NCI-H510A treated with DMSO at 0.1 percent for 48 hours (cell line): Measurements from ENCODE around the gene APOLD1.
"Not testable (repeated sequence)": the region's sequence is repeated elsewhere in the genome, so short reads cannot be mapped to it uniquely, and the experiment has no call there.

Source experiments
- DNase-seq: peaks from one replicate; lab custom pipeline; 2025; lab: John Stamatoyannopoulos, UW

Gene APOLD1

GRCh38 chr12:12786706-12787601, 1.5 kb downstream of the APOLD1 start:
- DNase-seq = peak; percentile 45

GRCh38 chr12:12788131-12788530, 2.7 kb downstream of the APOLD1 start:
- DNase-seq = no peak

DNA sequence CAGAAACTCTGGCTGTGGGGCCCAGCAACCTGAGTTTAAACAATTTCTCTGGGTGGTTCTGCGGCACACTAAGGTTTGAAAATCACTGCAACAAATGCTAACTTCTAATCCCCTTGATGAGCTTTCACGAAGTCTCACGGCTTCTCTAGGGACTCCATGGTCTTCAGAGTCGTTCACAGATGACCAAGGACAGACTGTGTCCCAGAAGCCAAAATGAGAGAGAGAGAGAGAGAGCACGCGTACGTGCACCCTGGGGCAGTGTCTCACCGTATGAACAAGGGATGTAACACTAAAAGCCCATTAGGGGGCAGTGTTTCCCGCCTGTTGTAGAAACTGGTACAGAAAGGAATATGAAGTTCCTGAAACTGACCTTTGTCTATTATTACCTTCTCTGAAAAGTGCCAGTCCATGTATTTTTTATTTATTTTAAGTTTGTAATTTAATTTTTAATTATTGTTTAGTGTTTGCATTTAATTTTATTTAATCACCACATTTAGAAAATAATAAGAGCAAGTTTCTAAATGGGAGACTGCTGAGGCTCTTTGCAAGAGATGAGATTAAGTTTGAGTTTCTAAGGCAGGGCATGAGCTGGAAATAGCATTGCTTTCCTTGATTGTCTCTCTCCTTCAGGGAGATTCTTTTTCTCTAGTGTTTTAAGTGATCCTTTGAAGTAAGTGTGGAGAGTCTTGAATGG, 3.4 kb downstream of the APOLD1 start:
- DNase-seq = peak; percentile 75

GRCh38 chr12:12790956-12791355, 5.5 kb downstream of the APOLD1 start:
- DNase-seq = no peak

DNA sequence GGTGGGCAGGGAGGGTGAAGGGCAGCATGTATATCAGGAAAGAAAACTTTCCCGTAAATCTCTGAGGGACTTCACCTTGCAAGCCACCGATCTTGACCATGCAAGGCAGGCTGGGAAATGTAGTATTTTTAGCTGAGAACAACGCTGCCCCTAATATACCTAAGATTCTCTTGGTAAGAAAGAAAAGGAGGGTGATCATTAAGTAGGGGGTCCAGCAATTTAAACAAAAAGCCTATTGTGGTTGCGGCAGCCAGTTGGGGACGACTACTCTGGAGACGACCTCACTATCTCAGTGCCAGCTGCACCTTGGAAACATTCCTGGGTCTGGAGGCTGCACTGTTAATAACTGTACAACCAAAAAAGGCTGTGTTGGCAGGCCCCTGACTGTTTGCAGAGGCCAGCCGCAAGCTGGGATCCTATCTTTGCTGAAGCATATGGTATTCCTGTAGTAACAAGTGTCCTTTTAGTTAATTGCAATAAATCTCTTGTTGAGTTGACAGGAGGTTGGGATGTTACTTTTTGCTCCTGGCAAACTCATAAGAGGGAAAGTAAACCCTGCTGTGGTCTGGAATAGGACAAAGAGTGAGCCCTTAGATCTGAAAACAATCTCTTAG, 6.4 kb downstream of the APOLD1 start:
- DNase-seq = peak; percentile 31

DNA sequence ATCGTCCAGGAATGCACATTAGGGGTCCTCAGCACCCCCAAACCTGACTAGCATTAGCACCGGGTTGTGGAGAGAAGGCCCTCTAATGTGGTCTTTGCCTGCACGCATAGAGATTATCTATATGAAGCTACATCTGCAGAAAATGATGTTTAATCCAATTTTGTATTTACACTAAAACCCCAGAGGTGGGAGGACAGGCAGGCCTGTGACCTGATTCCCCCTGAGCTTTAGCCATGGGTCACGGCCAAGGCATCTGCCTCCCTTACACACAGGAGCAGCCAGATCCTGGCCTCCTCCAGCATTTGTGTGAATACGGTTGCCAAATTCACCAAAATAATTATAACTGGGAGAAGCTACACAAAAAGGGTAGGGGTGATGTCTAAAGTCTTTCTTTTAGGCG, 7.0 kb downstream of the APOLD1 start:
- no peak for DNase-seq

DNA sequence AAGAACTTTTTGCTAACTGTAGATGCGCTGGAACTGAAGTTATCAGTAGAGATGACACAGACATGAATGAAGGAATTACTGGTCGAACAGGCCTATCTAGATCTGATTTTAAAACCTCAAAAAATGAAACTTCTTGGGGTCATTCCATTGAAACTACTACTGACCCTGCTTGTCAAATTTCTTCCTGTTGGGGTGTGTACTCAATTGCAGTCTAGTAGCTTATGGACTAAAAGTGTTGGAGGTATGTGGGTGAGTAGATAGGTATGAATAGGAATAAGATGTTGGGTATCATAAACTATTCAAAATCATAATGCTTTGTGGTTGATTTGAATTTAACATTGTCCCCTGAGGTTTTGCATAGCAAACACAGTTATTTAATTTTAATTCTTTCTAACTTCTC, 9.2 kb downstream of the APOLD1 start:
- DNase-seq = no peak

- no peak for DNase-seq
These were observed 10.7 kb downstream of the APOLD1 start for GRCh38 chr12:12796171-12796570.

GRCh38 chr12:12796928-12797793, 11.7 kb downstream of the APOLD1 start:
- no peak for DNase-seq

- no peak for DNase-seq
These were observed 12.3 kb downstream of the APOLD1 start for GRCh38 chr12:12797794-12798152.

- DNase-seq = no peak
These were observed 13.0 kb downstream of the APOLD1 start for GRCh38 chr12:12798480-12798879.

DNA sequence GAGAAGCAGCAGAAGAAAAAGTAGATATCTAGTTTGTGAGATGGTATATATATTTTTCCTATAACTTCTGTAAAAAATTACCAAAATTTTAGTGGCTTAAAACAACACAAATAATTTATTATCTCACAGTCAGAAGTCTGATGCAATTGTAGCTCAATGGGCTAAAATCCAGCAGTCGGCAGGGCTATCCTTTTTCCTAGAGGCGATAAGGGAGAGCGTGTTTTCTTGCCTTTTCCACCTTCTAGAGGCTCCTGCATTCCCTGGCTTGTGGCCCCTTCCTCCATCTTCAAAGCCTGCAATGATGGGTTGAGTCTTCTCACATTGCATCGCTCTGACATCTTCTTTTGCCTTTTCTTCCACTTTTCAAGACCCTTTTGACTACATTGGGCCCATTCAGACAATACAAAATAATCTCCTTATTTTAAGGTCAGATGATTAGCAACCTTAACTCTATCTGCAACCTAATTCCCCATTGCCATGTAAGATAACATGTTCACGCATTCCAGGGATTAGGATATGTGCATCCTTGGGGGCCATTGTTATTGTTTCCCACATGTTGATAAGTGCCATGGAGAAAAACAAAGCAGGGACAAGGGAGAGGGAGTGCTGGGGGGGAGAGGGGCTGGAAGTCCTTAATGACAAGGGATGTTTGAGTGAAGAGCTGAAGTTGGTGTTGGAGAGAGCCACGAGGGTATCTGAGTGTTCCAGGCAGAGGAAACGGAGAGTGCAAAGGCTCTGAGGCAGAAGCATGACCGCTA, 13.9 kb downstream of the APOLD1 start:
- DNase-seq = no peak

DNA sequence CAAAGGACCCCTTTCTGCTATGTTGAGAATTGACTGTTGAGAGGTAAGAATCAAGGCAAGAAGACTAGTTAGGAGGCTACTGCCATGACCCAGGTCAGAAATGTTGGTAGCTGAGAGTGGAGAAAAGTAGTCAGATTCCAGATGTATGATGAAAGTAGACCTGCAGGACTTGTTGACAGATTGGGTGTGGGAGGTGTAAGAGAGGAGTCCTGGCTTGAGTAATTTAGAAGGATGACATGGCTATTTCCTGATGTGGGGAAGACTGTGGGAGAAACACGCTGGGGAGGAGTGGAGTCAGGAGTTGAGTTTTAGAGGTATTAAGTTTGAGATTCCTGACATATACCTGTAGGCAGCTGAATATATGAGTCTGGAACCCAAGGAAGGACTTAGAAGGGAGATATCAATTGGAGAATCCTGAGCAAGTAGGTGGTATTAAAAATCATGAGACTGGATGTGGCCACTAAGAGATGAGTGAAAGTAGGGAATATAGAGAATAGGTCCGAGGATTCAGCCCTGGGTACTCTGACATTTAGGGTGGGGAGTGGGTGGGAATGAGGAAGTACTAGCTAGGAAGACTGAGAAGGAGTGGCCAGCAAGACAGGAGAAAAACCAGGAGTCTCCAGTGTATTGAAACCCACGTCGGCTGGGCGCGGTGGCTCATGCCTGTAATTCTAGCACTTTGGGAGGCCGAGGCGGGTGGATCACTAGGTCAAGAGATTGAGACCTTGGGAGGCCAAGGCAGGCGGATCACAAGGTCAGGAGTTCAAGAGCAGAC, 15.1 kb downstream of the APOLD1 start:
- no peak for DNase-seq

DNA sequence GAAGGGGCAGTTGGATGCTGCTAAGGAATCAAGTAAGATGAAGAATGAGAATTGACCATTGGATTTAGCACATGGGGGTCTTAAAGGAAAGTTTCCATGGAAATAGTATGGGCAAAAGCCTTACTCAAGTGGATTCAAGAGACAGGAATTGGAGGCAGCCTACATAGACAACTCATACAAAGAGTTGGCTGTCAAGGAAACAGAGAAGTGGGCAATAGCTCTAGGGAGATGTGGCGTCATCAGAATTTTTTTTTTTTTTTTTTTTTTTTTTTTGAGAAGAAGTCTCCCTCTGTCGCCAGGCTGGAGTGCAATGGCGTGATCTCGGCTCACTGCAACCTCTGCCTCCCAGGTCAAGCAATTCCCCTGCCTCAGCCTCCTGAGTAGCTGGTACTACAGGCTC, 16.2 kb downstream of the APOLD1 start:
- DNase-seq = not testable (repeated sequence)

GRCh38 chr12:12803186-12803585, 17.7 kb downstream of the APOLD1 start:
- no peak for DNase-seq

- no peak for DNase-seq
These were observed 18.6 kb downstream of the APOLD1 start for GRCh38 chr12:12804011-12804410.

DNA sequence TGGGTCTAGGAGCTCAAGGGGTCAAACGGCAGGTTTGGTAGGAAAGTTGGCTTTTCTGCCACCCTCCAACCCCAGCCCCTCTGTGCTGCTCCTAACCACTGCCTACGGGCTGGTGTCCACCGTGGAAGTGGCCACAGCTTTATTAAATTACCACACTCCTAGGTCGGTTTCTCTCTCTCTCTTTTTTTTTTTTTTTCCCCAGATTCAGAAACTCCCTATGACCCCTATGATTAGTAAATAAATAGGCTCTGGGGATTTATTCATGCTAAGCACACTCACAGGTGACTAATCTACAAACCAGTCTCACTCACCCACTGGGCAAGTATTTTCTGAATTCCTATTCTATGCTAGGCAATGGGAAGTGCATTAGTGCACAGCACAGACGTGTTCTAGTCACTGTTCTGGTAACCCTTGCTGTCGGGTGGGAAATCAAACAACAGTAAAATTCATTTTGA, 19.0 kb downstream of the APOLD1 start:
- no peak for DNase-seq

DNA sequence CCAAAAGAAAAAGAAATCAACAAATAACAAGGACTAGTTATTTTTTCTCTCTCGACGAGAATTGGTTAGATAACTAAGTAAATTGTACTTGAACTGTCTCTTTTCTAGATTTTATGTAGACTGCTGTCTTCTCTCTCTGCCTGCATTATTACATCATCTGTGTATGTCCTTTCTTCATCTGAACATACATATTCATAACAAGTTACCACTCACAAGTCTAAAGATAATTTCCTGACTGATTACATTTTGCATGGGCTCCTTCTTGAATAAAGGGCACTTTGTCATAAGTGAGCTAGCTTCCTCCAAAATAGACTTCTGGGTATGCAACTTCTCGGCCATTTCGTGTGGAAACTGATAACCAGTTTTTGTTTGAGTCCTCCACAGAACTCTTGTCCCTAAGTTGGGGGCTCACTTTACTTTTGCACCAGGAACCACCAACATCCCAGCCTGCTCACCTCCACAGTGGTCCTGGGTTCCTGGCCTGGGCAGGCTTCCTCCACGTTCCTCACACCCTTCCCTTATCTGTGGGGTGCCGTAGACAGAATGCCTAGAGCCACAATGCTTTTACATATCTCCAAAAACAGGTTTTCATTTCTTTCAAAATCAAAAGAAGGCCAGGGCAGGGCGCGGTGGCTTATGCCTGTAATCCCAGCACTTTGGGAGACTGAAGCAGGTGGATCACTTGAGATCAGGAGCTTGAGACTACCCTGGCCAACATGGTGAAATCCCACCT, 21.5 kb downstream of the APOLD1 start:
- no peak for DNase-seq

- not testable (repeated sequence) for DNase-seq
These were observed 22.1 kb downstream of the APOLD1 start for GRCh38 chr12:12807517-12807903.
